GM18873 (cell line): ENCODE data around the gene FAM124B.
"Not testable (repeated sequence)": the region's sequence is repeated elsewhere in the genome, so short reads cannot be mapped to it uniquely, and the experiment has no call there.

ENCODE experiments used
- ATAC-seq: cut with Tn5 transposase; IDR thresholded peaks from one replicate; pipeline ENCODE4 v1.9.1; 2021; ENCODE audit warnings: mild to moderate bottlenecking, moderate library complexity, moderate number of reproducible peaks; ENCODE audit not compliant: unreplicated experiment, low FRiP score

FAM124B gene

DNA sequence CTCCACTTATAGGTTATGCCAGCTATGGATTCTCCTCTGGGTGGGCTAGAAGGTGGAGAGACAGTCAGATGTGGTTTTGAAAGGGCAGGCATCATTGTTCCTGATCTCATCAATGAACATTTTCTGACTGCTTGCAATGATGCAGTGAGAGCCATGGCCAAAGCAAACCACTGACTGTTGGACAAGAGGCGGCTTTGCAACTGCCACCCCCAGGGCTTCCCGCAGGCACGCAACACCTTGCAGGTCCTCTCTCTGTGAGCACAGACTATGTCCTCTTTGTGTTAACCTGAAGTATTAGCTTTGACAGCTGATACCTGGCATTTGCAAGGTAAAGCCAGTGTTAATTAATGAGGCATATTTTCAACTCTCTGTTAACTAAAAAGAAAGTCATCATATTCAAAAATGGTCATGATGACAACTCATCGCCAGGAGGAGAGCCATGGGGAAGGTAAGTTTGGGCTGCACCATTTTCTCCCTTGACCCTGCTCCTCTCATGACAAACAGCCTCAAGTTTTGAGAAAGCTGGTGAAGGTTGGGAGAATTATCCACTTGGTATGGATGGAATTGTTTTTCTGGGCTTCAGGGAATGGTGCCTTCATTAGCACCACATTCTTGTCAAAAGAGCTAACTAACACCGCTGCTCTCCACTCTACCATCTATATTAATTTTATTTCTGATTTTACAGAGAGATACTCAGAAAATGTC is 14.9 kb upstream of the FAM124B start:
- ATAC-seq, result no peak

DNA sequence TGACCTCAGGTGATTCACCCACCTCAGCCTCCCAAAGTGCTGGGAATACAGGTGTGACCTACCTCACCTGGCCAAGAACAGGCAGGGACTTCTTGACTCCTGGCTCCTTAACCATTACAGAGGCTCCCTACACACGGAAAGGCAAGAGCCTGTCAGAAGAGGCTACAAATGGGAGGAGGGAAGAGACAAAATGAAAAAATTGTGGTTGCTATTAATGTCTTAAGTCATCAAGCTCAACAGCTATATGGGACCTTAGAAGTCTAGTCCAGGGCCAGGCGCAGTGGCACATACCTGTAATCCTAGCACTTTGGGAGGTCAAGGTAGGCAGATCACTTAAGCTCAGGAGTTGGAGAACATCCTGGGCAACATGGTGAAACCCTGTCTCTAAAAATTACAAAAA is 11.5 kb upstream of the FAM124B start:
- no peak for ATAC-seq

DNA sequence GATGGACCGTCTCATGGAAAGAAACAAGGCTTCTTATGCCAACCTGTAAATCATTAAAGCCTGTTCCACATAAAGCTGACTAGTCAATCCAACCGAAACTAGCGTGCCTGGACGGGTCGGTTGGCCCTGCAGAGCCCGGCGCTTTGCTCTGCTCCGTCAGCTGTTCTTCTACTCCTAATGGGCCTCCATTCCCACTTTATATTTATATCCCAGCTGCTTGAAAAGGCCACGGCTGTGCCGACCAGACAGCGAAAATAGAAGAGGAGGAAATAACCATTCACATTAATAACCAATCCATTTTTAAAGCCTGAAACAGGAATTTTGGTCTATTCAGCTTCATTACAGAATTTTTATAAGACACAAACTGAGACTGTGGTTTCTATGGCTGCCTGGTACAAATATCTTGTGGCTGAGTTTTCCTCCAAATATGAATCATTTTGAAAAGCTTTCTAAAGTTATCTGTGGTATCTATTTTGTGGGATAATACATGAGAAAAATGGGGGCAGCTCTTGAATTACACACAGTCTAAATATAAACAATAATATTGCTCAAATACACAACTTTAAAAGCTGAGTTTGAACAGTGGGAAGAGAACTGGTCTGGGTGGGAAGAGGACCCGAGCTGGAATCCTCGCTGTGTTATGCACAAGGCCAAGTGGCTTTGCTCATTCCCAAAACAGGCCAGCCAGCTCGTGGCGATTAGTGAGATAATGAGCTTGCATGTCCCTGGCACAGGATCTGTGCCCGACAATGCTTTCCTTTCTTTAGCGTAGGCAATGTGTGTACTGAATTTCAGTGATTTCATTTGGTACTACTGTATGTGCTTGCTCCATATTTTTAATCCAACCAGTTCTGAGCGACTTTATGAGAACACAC is 10.5 kb upstream of the FAM124B start:
- no peak for ATAC-seq

GRCh38 chr2:224410946-224411561 is 9.1 kb upstream of the FAM124B start:
- ATAC-seq, result no peak

DNA sequence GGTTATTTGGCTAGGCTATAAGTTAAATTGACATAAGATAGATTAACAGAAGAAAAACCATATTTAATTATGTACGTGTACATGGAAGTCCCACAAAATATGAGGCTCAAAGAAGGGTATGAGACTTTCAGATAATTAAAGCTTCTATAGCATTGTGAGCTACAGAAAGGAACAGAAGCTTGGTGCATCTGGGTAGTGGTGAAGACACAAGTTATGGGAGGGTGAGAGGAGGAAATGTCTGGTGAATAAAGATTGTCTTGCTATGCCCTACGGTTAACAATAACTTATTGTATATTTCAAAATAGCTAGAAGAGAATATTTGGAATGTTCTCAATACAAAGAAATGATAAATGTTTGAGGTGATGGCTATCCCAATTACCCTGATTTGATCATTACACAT is 6.8 kb upstream of the FAM124B start:
- ATAC-seq, result no peak

DNA sequence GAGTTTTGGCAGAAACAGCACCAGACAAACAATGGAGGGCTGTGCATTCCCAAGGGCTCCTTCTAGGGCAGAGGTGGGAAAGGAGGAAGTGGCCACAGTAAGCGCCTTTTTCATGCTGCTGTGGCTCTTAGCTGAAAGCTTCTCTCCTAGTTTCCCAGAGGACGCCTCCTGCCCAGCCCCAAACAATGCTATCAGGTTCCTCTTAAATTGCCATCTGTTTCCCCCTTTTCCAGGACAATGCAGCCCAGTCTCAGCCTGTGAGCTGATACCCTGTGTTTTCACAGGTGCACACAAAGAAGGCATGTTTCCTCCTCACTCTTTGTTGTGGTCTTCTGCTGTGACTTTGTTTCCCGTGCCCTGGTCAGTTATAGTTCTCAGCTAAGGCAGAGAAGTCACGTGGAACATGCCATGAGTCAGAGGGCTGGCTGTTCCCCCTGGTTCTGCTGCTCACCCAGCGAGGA is 5.4 kb upstream of the FAM124B start:
- ATAC-seq, result no peak

DNA sequence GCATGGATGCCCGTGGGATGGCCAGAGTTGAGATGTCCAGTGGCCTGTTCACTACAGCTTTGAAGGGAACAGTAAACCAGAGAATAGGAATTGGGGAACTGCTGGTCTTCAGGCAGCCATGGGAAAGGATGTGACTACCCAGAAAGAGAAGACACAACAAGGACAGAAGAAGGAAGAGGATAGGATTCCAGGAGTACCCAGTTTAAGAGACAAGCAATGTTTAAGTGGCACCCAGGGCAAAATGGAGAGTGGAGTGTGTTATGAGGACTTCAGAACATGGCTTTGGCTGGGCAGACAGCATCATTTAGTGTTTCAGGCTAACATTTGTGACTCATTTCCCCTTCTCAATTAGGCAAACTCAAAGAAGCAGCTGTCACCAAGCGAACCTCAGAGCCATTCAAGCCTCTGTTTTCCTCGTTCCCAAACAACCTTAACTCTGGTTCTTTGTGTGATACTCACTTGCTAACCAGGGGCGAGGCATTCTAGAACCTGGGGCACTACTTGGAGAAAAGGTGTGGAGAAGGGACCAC is 4.0 kb upstream of the FAM124B start:
- no peak for ATAC-seq

- peak; percentile 46 for ATAC-seq
Measured at GRCh38 chr2:224405412-224405811, 3.5 kb upstream of the FAM124B start.

- ATAC-seq, result no peak
Measured at GRCh38 chr2:224404796-224405195, 2.9 kb upstream of the FAM124B start.

DNA sequence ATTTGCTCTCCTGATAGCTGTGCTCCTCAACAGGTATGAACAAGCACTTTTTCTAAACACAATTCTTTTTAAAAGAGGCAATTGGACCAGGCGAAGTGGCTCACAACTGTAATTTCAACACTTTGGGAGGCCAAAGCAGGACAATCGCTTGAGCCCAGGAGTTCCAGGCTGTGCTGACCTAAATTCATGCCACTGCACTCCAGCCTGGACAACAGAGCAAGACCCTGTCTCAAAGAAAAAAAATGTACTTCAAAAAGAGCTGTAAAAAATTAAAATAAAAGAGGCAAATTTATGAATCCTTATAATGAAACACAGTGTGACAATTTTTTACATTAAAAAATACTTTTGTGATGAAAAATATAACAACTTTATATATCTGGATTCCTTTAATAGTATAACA is 1.8 kb upstream of the FAM124B start:
- no peak for ATAC-seq

GRCh38 chr2:224400886-224401632 is 848 bp downstream of the FAM124B start:
- ATAC-seq, result no peak

- ATAC-seq, result no peak
Measured at GRCh38 chr2:224400174-224400810, 1.6 kb downstream of the FAM124B start.

GRCh38 chr2:224398289-224398688 is 3.6 kb downstream of the FAM124B start:
- no peak for ATAC-seq

GRCh38 chr2:224397100-224397499 is 4.8 kb downstream of the FAM124B start:
- ATAC-seq, result not testable (repeated sequence)

GRCh38 chr2:224395620-224396390 is 6.1 kb downstream of the FAM124B start:
- ATAC-seq, result no peak

DNA sequence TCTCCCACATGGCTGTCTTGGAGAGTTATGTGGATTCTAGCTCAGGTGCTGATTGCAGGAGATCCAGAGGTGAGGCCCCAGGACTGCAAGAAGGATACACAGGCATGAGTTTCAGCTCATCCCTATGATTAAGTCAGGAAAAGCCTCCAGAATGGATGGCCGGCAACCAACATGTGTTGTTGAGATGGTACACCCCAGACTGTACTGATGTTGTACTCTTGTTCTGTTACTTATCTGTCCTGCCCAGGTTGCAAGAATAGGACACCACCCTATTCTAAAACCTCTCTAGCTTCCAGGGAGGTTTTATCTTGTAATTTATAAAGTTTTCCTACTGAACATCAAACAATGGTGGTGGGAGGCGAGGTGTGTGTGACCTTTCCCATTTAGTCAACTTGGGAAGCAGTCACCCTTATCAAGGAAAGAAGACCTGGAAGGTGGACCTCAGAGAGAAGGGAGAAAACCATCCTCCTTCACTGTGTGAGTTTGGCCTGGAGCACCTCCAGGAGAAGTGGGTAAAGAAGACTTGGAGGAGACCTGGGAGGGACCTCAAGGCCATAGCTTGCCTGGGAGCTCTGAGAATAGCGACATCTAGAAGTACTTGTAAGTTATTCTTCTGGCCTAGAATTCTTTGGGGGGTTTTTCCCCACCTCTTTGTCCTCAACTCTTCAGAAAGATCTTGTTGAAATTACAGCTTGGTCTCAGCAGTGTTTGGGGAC is 8.6 kb downstream of the FAM124B start:
- ATAC-seq, result no peak

DNA sequence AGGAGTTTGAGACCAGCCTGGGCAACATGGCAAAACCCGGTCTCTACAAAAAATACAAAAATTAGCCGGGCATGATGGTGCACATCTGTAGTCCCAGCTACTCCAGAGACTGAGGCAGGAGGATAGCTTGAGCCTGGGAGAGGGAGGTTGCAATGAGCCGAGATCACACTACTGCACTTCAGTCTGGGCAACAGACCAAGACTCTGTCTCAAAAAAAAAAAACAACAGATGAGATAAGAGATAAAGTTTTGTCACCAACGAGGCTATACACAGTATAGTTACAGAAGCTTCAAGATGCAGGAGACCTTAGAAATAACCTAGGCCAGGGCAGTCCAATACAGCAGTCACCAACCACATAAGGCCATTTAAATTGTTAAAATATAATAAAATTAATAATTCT is 9.4 kb downstream of the FAM124B start:
- ATAC-seq, result no peak

DNA sequence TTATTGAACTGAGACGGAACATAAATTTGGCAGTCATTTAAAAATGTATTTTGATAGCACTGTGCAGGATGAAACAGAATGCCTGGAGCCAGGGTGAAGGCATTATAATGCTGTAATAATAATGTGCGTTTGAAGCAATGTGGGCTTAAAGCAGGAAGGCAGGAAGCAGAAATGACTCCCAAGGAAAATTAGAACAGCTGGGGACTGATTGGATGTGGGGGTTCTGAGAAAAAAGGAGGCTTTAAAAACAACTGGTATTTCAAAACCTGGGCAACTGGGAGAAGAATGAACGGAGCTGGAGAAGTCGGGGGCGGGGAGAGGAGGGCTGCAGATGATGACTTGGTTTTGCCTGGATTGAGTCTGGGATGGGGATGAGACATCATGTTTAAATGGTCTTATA is 12.6 kb downstream of the FAM124B start:
- no peak for ATAC-seq

DNA sequence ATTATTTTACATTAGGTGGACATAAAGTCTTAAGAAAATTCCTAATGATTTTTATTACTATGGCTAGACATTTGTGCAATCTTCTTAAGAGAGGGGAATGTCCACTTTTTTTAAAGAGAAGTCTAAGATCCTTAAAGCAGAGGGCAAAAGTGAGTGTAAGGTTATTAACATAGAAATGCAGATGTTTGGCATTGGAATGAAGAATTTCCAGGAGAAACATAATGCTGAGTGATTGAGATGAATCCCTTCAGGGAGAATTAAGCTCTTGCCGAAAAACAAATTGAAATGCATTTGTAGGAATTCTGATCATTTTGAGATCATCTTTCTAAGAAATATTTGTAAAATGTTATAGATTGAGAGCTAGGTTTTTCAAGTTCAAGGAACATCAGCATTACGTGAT is 15.0 kb downstream of the FAM124B start:
- no peak for ATAC-seq
